Glomerular visceral epithelial cell (primary cell): ENCODE results near the gene ACTL6A.
"Not testable (repeated sequence)": the region's sequence is repeated elsewhere in the genome, so short reads cannot be mapped to it uniquely, and the experiment has no call there.

Experiments
- DNase-seq: peaks from one replicate; pipeline ENCODE4 v3.0.0-alpha.2; 2016; ENCODE audit errors: extremely low spot score

ACTL6A gene

GRCh38 chr3:179562591-179563270 is at the start of gene ACTL6A:
Gene ACTL6A (plus strand): TSS chr3:179562926. CDS start chr3:179563093, 167 bp downstream.
- peak; percentile 100 for DNase-seq

- no peak for DNase-seq
Observed at GRCh38 chr3:179513862-179514261, 48.9 kb upstream of the ACTL6A start.

- not testable (repeated sequence) for DNase-seq
Observed at GRCh38 chr3:179516461-179517251, 46.1 kb upstream of the ACTL6A start.

- DNase-seq, result no peak
Observed at GRCh38 chr3:179526482-179526881, 36.2 kb upstream of the ACTL6A start.

- DNase-seq, result peak; percentile 41
Observed at GRCh38 chr3:179526989-179527391, 35.7 kb upstream of the ACTL6A start.

GRCh38 chr3:179528772-179529171 is 34.0 kb upstream of the ACTL6A start:
- DNase-seq, result no peak

GRCh38 chr3:179531576-179531975 is 31.1 kb upstream of the ACTL6A start:
- no peak for DNase-seq

GRCh38 chr3:179533274-179533673 is 29.5 kb upstream of the ACTL6A start:
- no peak for DNase-seq

GRCh38 chr3:179536256-179536655 is 26.5 kb upstream of the ACTL6A start:
- no peak for DNase-seq

- no peak for DNase-seq
Observed at GRCh38 chr3:179541094-179541493, 21.6 kb upstream of the ACTL6A start.

- DNase-seq, result no peak
Observed at GRCh38 chr3:179541596-179541995, 21.1 kb upstream of the ACTL6A start.

- DNase-seq, result no peak
Observed at GRCh38 chr3:179542375-179542774, 20.4 kb upstream of the ACTL6A start.

- DNase-seq, result no peak
Observed at GRCh38 chr3:179544981-179545645, 17.6 kb upstream of the ACTL6A start.

GRCh38 chr3:179546814-179547241 is 15.9 kb upstream of the ACTL6A start:
- no peak for DNase-seq

- no peak for DNase-seq
Observed at GRCh38 chr3:179551349-179552105, 11.2 kb upstream of the ACTL6A start.

GRCh38 chr3:179558742-179559364 is 3.9 kb upstream of the ACTL6A start:
- peak; percentile 70 for DNase-seq

- DNase-seq, result peak; percentile 7
Observed at GRCh38 chr3:179560791-179561190, 1.9 kb upstream of the ACTL6A start.

GRCh38 chr3:179563271-179563783 is 601 bp downstream of the ACTL6A start:
- peak; percentile 73 for DNase-seq

- no peak for DNase-seq
Observed at GRCh38 chr3:179565496-179565895, 2.8 kb downstream of the ACTL6A start.

GRCh38 chr3:179580992-179581391 is 18.3 kb downstream of the ACTL6A start:
- no peak for DNase-seq

GRCh38 chr3:179589143-179589542 is 26.4 kb downstream of the ACTL6A start:
- DNase-seq, result no peak
